ENCODE data around the gene SND1. TPM values are rescaled to one million over a fixed set of nuclear protein-coding genes. Genes with fewer than 3 reads are reported as not detected.

The SND1 gene
- total RNA-seq, 4 donors from 2014 or later = 64.3 to 77.0 (median 70.4) TPM

- H3K27ac ChIP-seq = peak overlapping the region in 1 of 4 donors; percentile 52
- WGBS, 2 donors (ENCODE audit: low coverage in 1 of 2) = 47 to 79% methylated on average over 2 to 3 of the region's 3 CpGs
- no peaks in the 10 kb centered on the region for H3K27me3 ChIP-seq
- no peaks in the 10 kb centered on the region for H3K36me3 ChIP-seq
- H3K9me3 ChIP-seq = no peaks in the 10 kb centered on the region
- no peak for TF ChIP-seq POLR2AphosphoS5 (IDR thresholded peaks at IDR 0.05)
- no peak for TF ChIP-seq CTCF (IDR thresholded peaks at IDR 0.05)
- no peak for TF ChIP-seq EP300 (IDR thresholded peaks at IDR 0.05; ENCODE audit: low read depth)
- no peak for TF ChIP-seq POLR2A (IDR thresholded peaks at IDR 0.05)
- DNase-seq = no peak
- intact Hi-C loops (cut with DNase I; ENCODE audit: low total_unique reads) = no loop called here
- H3K4me3 ChIP-seq = no peak overlapping the region
- peaks cover 0 to 9% (median 4%) of the 10 kb centered on the region in 4 donors for H3K4me1 ChIP-seq
- in situ Hi-C loops (cut with MboI; ENCODE audit: low pct_ligation_motif_present in 1 of 4, low pct_unique_long_range_greater_than_20kb in 1 of 4, low sequenced_read_pairs in 3 of 4) = no loop called here
Observed at GRCh38 chr7:127995881-127996215, 343.9 kb downstream of the SND1 start.

DNA sequence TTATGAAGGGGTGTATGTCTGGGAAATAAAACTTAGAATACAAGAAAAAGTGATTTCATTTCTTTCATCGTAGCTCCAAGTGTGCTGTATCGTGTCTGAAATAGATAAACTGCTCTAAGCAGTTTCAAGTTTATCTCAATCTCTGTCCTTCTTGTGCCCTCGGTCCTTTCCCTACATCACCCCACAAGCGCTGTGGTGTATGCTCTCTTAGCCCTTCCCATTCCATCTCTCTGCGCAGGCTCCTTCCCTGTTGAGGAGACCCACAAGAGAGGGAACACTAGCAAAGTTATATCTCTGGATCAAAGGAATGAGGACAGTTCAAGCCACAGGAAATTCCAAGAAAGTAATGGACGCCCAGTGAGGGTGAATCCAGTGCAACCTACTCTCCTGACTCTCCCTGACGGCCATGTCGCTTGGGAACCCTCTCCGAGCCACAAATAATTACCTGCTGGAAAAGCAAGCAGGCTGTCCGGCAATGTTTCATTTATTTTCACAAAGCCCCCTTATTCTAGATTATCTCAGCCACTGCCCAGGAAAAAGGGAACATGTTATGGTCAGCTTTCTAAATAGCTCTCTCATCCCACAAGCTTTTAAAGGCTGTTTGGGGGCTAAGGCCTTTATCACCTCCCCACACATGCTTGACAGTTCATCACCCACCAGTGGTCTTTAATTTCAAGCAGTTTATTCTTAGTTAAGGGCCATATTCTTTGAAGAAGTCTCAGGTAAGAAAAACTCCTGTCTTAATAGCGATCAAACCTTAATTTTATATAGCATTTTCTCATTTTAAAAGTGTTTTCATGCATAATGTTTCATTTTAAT is 344.5 kb downstream of the SND1 start:
- DNase-seq = no peak
- intact Hi-C loops (cut with DNase I; ENCODE audit: low total_unique reads) = no loop called here
- no peaks in the 10 kb centered on the region for H3K27me3 ChIP-seq
- peak overlapping the region in 1 of 4 donors; percentile 52 for H3K27ac ChIP-seq
- no peaks in the 10 kb centered on the region for H3K9me3 ChIP-seq
- no peaks in the 10 kb centered on the region for H3K36me3 ChIP-seq
- H3K4me1 ChIP-seq = peaks cover 0 to 9% (median 4%) of the 10 kb centered on the region in 4 donors
- 90 to 91% methylated on average over 11 of the region's 11 CpGs for WGBS, 2 donors (ENCODE audit: low coverage in 1 of 2)
- in situ Hi-C loops (cut with MboI; ENCODE audit: low pct_ligation_motif_present in 1 of 4, low pct_unique_long_range_greater_than_20kb in 1 of 4, low sequenced_read_pairs in 3 of 4) = no loop called here
- no peak overlapping the region for H3K4me3 ChIP-seq
- TF ChIP-seq POLR2A (IDR thresholded peaks at IDR 0.05) (no peak), CTCF (IDR thresholded peaks at IDR 0.05) (no peak), EP300 (IDR thresholded peaks at IDR 0.05; ENCODE audit: low read depth) (no peak), POLR2AphosphoS5 (IDR thresholded peaks at IDR 0.05) (no peak)

DNA sequence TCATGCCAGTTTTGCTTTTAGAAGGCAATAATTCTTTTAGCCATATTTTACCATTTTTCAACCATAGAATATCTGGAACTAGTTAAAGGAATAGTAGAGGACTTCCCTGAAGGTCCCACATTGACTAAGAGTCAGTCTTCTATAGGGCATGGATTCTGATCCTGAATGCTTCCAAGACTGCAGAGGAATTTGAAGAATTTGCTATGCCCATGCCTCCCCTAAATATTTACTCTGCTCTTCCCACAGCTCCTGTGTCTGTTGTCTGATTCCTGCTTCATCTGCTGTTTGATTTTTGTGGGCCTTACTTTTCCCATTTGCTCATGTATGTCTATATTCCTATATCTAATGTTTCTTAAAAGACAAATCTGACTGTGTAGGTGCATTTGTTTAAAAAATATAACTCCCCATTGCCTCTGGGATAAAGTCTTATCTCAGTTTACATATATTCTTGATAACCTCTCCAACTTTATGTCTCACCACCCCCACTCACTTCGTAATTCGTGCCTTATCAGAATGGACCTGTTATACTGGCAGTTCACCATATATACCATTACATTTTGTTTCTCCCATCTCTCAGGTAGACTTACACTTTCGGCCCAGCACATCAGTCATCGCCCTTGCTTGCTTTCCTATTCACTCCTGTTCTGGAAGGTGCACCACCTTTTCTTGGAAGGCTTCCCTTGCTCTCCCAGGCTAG is 345.4 kb downstream of the SND1 start:
- intact Hi-C loops (cut with DNase I; ENCODE audit: low total_unique reads) = no loop called here

More for the DNA sequence above, 345.4 kb downstream of the SND1 start:
- WGBS, 2 donors (ENCODE audit: low coverage in 1 of 2) = 85 to 92% methylated on average over 4 of the region's 4 CpGs
- no peak for DNase-seq
- Histone ChIP-seq H3K27me3 (no peaks in the 10 kb centered on the region), H3K9me3 (no peaks in the 10 kb centered on the region), H3K27ac (no peak overlapping the region), H3K36me3 (no peaks in the 10 kb centered on the region), H3K4me1 (peaks cover 0 to 9% (median 4%) of the 10 kb centered on the region in 4 donors), H3K4me3 (no peak overlapping the region)
- in situ Hi-C loops (cut with MboI; ENCODE audit: low pct_ligation_motif_present in 1 of 4, low pct_unique_long_range_greater_than_20kb in 1 of 4, low sequenced_read_pairs in 3 of 4) = no loop called here
- TF ChIP-seq EP300 (IDR thresholded peaks at IDR 0.05; ENCODE audit: low read depth) (no peak), CTCF (IDR thresholded peaks at IDR 0.05) (no peak), POLR2AphosphoS5 (IDR thresholded peaks at IDR 0.05) (no peak), POLR2A (IDR thresholded peaks at IDR 0.05) (no peak)

Measured in transverse colon (tissue), 4 donors.